HepG2 (cell line): ENCODE data around the gene PRR30. TPM values are rescaled to one million over a fixed set of nuclear protein-coding genes. Genes with fewer than 3 reads are reported as not detected.

Experiments
- ARNTL ChIP-seq: sonication (generic); formaldehyde crosslinking; IDR thresholded peaks from 2 replicates; pipeline ENCODE4 v1.4.0; 2020; ENCODE audit warnings: mild to moderate bottlenecking, missing genetic modification reagents
- CBFB ChIP-seq: sonication (generic); formaldehyde crosslinking; IDR thresholded peaks from 2 replicates; pipeline ENCODE4 v1.4.0; 2020; ENCODE audit warnings: missing genetic modification reagents
- E2F1 ChIP-seq: sonication (generic); formaldehyde crosslinking; IDR thresholded peaks from 2 replicates; pipeline ENCODE4 v1.5.0; 2020; ENCODE audit warnings: missing genetic modification reagents
- GABPB1 ChIP-seq: IDR thresholded peaks from 2 replicates; pipeline ENCODE4 v1.6.1; 2016; ENCODE audit warnings: mild to moderate bottlenecking, missing genetic modification reagents, moderate library complexity, missing compliant biosample characterization
- GFI1 ChIP-seq: sonication (generic); formaldehyde crosslinking; IDR thresholded peaks from 2 replicates; pipeline ENCODE4 v1.5.0; 2020; ENCODE audit warnings: missing genetic modification reagents, mild to moderate bottlenecking, borderline replicate concordance
- KLF6 ChIP-seq: IDR thresholded peaks from 2 replicates; pipeline ENCODE4 v1.8.0; 2016; ENCODE audit warnings: missing biosample characterization, missing genetic modification reagents
- MAFG ChIP-seq: sonication (generic); formaldehyde crosslinking; IDR thresholded peaks from 2 replicates; pipeline ENCODE4 v1.5.1; 2020; ENCODE audit warnings: mild to moderate bottlenecking, missing genetic modification reagents
- RARG ChIP-seq: sonication (generic); formaldehyde crosslinking; IDR thresholded peaks from 2 replicates; pipeline ENCODE4 v1.4.0; 2020; ENCODE audit warnings: low read depth, mild to moderate bottlenecking, missing genetic modification reagents
- RFX5 ChIP-seq: IDR thresholded peaks from 2 replicates; pipeline ENCODE4 v1.6.1; 2011; ENCODE audit warnings: low read depth, low read length, improper control_type of control experiment
- SIX4 ChIP-seq: sonication (generic); formaldehyde crosslinking; IDR thresholded peaks from 2 replicates; pipeline ENCODE4 v1.4.0; 2020; ENCODE audit warnings: missing genetic modification reagents
- SMARCC2 ChIP-seq: fragments of 450-650 bp; IDR thresholded peaks from 2 replicates; pipeline ENCODE4 v1.6.1; 2017; ENCODE audit warnings: antibody characterized with exemption, mild to moderate bottlenecking
- SOX6 ChIP-seq, 2 experiments: fragments of 450-650 bp in 1 of 2; sonication (generic) in 1 of 2; formaldehyde crosslinking in 1 of 2; IDR thresholded peaks; 2 replicates each; pipeline versions ENCODE4 v1.4.0 to v1.6.1; 2017 to 2020; ENCODE audit warnings: antibody characterized with exemption in 1 of 2, mild to moderate bottlenecking in 1 of 2, missing genetic modification reagents in 1 of 2
- ZFP36L2 ChIP-seq: sonication (generic); formaldehyde crosslinking; IDR thresholded peaks from 2 replicates; pipeline ENCODE4 v1.4.0; 2020; ENCODE audit warnings: missing genetic modification reagents
- ZNF180 ChIP-seq: sonication (generic); formaldehyde crosslinking; IDR thresholded peaks from 2 replicates; pipeline ENCODE4 v1.4.0; 2020; ENCODE audit warnings: low read depth, missing genetic modification reagents, borderline replicate concordance
- ZNF207 ChIP-seq: fragments of 450-650 bp; IDR thresholded peaks from 2 replicates; pipeline ENCODE4 v1.6.1; 2016; ENCODE audit warnings: antibody characterized with exemption, borderline replicate concordance
- ZNF274 ChIP-seq: sonication (generic); formaldehyde crosslinking; IDR thresholded peaks from 2 replicates; pipeline ENCODE4 v1.5.1; 2020; ENCODE audit warnings: mild to moderate bottlenecking, missing genetic modification reagents
- ZNF362 ChIP-seq: sonication (generic); formaldehyde crosslinking; IDR thresholded peaks from 2 replicates; pipeline ENCODE4 v1.4.0; 2020; ENCODE audit warnings: missing genetic modification reagents, mild to moderate bottlenecking, borderline replicate concordance
- ZNF468 ChIP-seq: sonication (generic); formaldehyde crosslinking; IDR thresholded peaks from 2 replicates; pipeline ENCODE4 v1.8.0; 2022; ENCODE audit warnings: mild to moderate bottlenecking, moderate library complexity, missing genetic modification reagents
- ZNF687 ChIP-seq: sonication (generic); formaldehyde crosslinking; IDR thresholded peaks from 2 replicates; pipeline ENCODE4 v1.5.1; 2020; ENCODE audit warnings: mild to moderate bottlenecking, missing genetic modification reagents, moderate library complexity
- polyA plus RNA-seq, 8 experiments: library from polyadenylated mRNA; depleted of rRNA in 3 of 8; stranded (reverse) in 7 of 8; unstranded in 1 of 8; fragments of >200 nt; fragmentation: Illumina TruSeq in 4 of 8; extraction: Trizol in 4 of 8; gene quantifications; 2 replicates each; pipeline versions ENCODE4 v1.2.1 to v1.2.3, GENCODE V29; 2011 to 2016; ENCODE audit warnings: low read depth in 4 of 8, missing spikeins in 1 of 8, mixed read lengths in 1 of 8; ENCODE audit not compliant: insufficient read depth in 1 of 8
- total RNA-seq, 5 experiments: library from RNA; depleted of rRNA; stranded (reverse); fragments of >200 nt; fragmentation: Illumina TruSeq; extraction: Trizol; gene quantifications; 2 replicates each; pipeline ENCODE4 v1.2.3, GENCODE V29; 2016; ENCODE audit warnings: low read depth in 1 of 5
- TF ChIP-seq, protein P1 (sequence below): sonication (generic); formaldehyde crosslinking; IDR thresholded peaks from 2 replicates; pipeline ENCODE4 v1.4.0; 2020; ENCODE audit warnings: missing genetic modification reagents
- TF ChIP-seq, protein P2 (sequence below): sonication (generic); formaldehyde crosslinking; IDR thresholded peaks from 2 replicates; pipeline ENCODE4 v1.4.0; 2020; ENCODE audit warnings: missing genetic modification reagents

PRR30 gene
- total and polyA plus RNA-seq, 2 of the 13 experiments (the other 11 are each of a cell fraction or from before 2014, with no cell fraction given) = not detected

DNA sequence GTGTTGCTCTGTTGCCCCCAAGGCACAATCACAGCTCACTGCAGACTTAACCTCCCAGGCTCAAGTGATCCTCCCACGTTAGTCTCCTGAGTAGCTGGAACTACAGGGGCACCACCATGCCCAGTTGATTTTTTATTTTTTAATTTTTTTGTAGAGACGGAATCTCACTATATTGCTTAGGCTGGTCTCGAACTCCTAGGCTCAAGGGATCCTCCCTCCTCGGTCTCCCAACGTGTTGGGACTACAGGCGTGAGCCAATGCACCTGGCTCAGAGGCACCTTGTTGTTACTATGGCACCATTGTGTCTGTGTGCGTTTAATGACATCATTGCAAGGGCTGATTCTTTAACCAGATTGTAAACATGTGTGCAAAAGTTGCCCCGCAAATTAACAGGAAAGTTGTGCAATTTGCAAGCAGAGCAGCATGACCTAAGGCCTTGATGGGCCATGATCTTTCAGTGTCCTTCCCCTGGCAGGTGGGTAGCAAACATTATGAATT lies 32.2 kb upstream of the PRR30 start (continued):
- TF ChIP-seq ZNF362 (peak; percentile 82), MAFG (no peak), ZNF687 (peak; percentile 25; the same call in 1 of the 2 replicates), GFI1 (CRISPR knock-in tag) (peak; percentile 74; the same call in 1 of the 2 replicates), CBFB (CRISPR knock-in tag) (peak; percentile 56; the same call in 1 of the 2 replicates), ZNF274 (CRISPR knock-in tag) (peak; percentile 34; the same call in 1 of the 2 replicates), ZNF180 (CRISPR knock-in tag) (no peak), ZNF468 (CRISPR knock-in tag) (no peak), ZFP36L2 (CRISPR knock-in tag) (no peak), SMARCC2 (no peak), KLF6 (CRISPR knock-in tag) (peak; percentile 98), RARG (no peak; the same call in 1 of the 2 replicates), SOX6 (IDR thresholded peaks at IDR 0.05) (no peak), SOX6 (CRISPR knock-in tag; IDR thresholded peaks at IDR 0.05) (peak; percentile 99), ARNTL (CRISPR knock-in tag) (peak; percentile 95), RFX5 (no peak), GABPB1 (CRISPR knock-in tag) (peak; percentile 62; the same call in 1 of the 2 replicates), E2F1 (CRISPR knock-in tag) (no peak), SIX4 (CRISPR knock-in tag) (peak; percentile 80; the same call in 1 of the 2 replicates), ZNF207 (no peak)
- TF ChIP-seq, protein P1, sequence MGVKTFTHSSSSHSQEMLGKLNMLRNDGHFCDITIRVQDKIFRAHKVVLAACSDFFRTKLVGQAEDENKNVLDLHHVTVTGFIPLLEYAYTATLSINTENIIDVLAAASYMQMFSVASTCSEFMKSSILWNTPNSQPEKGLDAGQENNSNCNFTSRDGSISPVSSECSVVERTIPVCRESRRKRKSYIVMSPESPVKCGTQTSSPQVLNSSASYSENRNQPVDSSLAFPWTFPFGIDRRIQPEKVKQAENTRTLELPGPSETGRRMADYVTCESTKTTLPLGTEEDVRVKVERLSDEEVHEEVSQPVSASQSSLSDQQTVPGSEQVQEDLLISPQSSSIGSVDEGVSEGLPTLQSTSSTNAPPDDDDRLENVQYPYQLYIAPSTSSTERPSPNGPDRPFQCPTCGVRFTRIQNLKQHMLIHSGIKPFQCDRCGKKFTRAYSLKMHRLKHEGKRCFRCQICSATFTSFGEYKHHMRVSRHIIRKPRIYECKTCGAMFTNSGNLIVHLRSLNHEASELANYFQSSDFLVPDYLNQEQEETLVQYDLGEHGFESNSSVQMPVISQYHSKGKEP (CRISPR knock-in tag) = no peak
- TF ChIP-seq, protein P2, sequence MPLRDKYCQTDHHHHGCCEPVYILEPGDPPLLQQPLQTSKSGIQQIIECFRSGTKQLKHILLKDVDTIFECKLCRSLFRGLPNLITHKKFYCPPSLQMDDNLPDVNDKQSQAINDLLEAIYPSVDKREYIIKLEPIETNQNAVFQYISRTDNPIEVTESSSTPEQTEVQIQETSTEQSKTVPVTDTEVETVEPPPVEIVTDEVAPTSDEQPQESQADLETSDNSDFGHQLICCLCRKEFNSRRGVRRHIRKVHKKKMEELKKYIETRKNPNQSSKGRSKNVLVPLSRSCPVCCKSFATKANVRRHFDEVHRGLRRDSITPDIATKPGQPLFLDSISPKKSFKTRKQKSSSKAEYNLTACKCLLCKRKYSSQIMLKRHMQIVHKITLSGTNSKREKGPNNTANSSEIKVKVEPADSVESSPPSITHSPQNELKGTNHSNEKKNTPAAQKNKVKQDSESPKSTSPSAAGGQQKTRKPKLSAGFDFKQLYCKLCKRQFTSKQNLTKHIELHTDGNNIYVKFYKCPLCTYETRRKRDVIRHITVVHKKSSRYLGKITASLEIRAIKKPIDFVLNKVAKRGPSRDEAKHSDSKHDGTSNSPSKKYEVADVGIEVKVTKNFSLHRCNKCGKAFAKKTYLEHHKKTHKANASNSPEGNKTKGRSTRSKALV = peak; percentile 74; the same call in 1 of the 2 replicates
